ENCODE data around the gene SRSF8. TPM values are rescaled to one million over a fixed set of nuclear protein-coding genes. Genes with fewer than 3 reads are reported as not detected.

SRSF8 gene
- total RNA-seq, 1 experiment from 2014 or later = 5.7 TPM

- Histone ChIP-seq H3K36me3 (no peaks in the 10 kb centered on the region), H3K27ac (no peak overlapping the region), H3K9me3 (replicated peaks) (no peaks in the 10 kb centered on the region), H3K4me1 (replicated peaks) (no peaks in the 10 kb centered on the region), H3K27me3 (replicated peaks) (no peaks in the 10 kb centered on the region), H3K4me3 (no peak overlapping the region)
- no peak for DNase-seq (ENCODE audit: low read depth in 1 of 2, low spot score in 2 of 2)
Measured at GRCh38 chr11:95054356-95054755, 12.4 kb upstream of the SRSF8 start.

GRCh38 chr11:95055283-95055897, 11.3 kb upstream of the SRSF8 start:
- Histone ChIP-seq H3K4me3 (no peak overlapping the region), H3K36me3 (no peaks in the 10 kb centered on the region), H3K4me1 (replicated peaks) (no peaks in the 10 kb centered on the region), H3K9me3 (replicated peaks) (no peaks in the 10 kb centered on the region), H3K27me3 (replicated peaks) (no peaks in the 10 kb centered on the region), H3K27ac (no peak overlapping the region)
- no peak for DNase-seq (ENCODE audit: low read depth in 1 of 2, low spot score in 2 of 2)

- Histone ChIP-seq H3K36me3 (no peaks in the 10 kb centered on the region), H3K27me3 (replicated peaks) (no peaks in the 10 kb centered on the region), H3K4me1 (replicated peaks) (no peaks in the 10 kb centered on the region), H3K4me3 (no peak overlapping the region), H3K9me3 (replicated peaks) (no peaks in the 10 kb centered on the region), H3K27ac (no peak overlapping the region)
- DNase-seq (ENCODE audit: low read depth in 1 of 2, low spot score in 2 of 2) = no peak
Measured at GRCh38 chr11:95057959-95058358, 8.8 kb upstream of the SRSF8 start.

GRCh38 chr11:95058621-95059020, 8.1 kb upstream of the SRSF8 start:
- Histone ChIP-seq H3K27ac (no peak overlapping the region), H3K4me1 (replicated peaks) (no peaks in the 10 kb centered on the region), H3K9me3 (replicated peaks) (no peaks in the 10 kb centered on the region), H3K27me3 (replicated peaks) (no peaks in the 10 kb centered on the region), H3K36me3 (no peaks in the 10 kb centered on the region), H3K4me3 (no peak overlapping the region)
- DNase-seq (ENCODE audit: low read depth in 1 of 2, low spot score in 2 of 2) = no peak

DNA sequence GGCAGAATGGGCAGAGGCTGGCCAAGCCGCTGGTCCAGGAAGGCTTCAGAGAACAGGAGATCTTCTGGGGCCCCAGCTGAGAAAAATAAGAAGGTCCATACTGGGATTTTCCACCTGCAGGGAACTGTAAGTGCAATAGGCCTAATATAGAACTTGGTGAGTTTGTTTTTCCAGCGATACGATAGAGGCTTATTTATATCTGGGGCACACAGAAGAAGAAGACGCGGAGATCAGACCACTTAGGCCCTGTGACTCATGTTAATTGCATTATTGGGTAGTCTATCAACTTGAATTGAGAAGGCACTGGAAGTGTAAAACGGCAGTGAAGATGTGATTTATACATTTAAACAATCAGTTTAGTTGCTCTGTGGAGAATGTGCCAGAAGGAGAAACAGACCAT, 7.7 kb upstream of the SRSF8 start:
- H3K27ac ChIP-seq = no peak overlapping the region
- no peaks in the 10 kb centered on the region for H3K36me3 ChIP-seq
- no peak for DNase-seq (ENCODE audit: low read depth in 1 of 2, low spot score in 2 of 2)
- no peaks in the 10 kb centered on the region for H3K27me3 ChIP-seq (replicated peaks)
- H3K9me3 ChIP-seq (replicated peaks) = no peaks in the 10 kb centered on the region
- H3K4me3 ChIP-seq = no peak overlapping the region
- no peaks in the 10 kb centered on the region for H3K4me1 ChIP-seq (replicated peaks)

- no peak overlapping the region for H3K4me3 ChIP-seq
- H3K27me3 ChIP-seq (replicated peaks) = no peaks in the 10 kb centered on the region
- no peak overlapping the region for H3K27ac ChIP-seq
- H3K36me3 ChIP-seq = no peaks in the 10 kb centered on the region
- DNase-seq (ENCODE audit: low read depth in 1 of 2, low spot score in 2 of 2) = no peak
- no peaks in the 10 kb centered on the region for H3K4me1 ChIP-seq (replicated peaks)
- H3K9me3 ChIP-seq (replicated peaks) = no peaks in the 10 kb centered on the region
Measured at GRCh38 chr11:95065336-95065735, 1.4 kb upstream of the SRSF8 start.

- Histone ChIP-seq H3K36me3 (no peaks in the 10 kb centered on the region), H3K9me3 (replicated peaks) (no peaks in the 10 kb centered on the region), H3K4me3 (peak overlapping the region; percentile 57), H3K4me1 (replicated peaks) (no peaks in the 10 kb centered on the region), H3K27ac (no peak overlapping the region), H3K27me3 (replicated peaks) (no peaks in the 10 kb centered on the region)
- peak; percentile 54 to 62 for DNase-seq (ENCODE audit: low read depth in 1 of 2, low spot score in 2 of 2)
Measured at GRCh38 chr11:95067039-95067840, 521 bp downstream of the SRSF8 start.

DNA sequence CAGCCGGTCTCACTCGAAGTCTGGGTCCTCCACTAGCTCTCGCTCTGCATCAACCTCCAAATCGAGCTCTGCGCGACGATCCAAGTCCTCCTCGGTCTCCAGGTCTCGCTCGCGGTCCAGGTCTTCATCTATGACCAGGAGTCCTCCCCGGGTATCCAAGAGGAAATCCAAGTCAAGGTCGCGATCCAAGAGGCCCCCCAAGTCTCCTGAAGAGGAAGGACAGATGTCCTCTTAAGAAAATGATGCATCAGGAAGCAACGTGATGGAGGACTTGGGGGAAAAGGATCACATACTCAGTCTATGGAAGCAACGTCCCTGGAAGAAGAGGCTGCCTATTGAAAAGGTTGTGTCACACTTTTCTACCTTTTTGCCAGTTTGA, 1.1 kb downstream of the SRSF8 start:
- Histone ChIP-seq H3K9me3 (replicated peaks) (no peaks in the 10 kb centered on the region), H3K27me3 (replicated peaks) (no peaks in the 10 kb centered on the region), H3K4me3 (peak overlapping the region; percentile 57), H3K27ac (no peak overlapping the region), H3K36me3 (no peaks in the 10 kb centered on the region), H3K4me1 (replicated peaks) (no peaks in the 10 kb centered on the region)
- DNase-seq (ENCODE audit: low read depth in 1 of 2, low spot score in 2 of 2) = no peak

DNA sequence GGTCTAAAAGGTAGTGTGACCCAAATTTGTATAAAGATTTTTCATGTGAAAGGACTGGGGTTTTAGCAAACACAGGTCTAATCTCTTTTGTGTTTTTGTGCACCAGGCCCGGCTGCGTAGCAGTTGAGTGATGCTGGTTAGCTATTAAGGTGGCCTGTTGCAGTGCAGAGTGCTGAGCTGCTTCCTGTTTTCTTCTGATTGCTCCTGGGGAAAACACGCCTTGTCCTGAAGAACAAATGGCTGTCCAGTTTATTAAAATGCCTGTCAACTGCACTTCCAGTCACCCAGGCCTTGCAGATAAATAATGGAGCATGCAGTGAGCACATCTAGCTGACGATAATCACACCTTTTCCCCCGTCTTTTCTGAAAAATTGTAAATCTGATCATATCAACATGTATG, 1.8 kb downstream of the SRSF8 start:
- H3K27ac ChIP-seq = no peak overlapping the region
- H3K4me1 ChIP-seq (replicated peaks) = no peaks in the 10 kb centered on the region
- peak; percentile 36 to 60 for DNase-seq (ENCODE audit: low read depth in 1 of 2, low spot score in 2 of 2)
- no peaks in the 10 kb centered on the region for H3K36me3 ChIP-seq
- peak overlapping the region; percentile 57 for H3K4me3 ChIP-seq
- no peaks in the 10 kb centered on the region for H3K9me3 ChIP-seq (replicated peaks)
- no peaks in the 10 kb centered on the region for H3K27me3 ChIP-seq (replicated peaks)

GRCh38 chr11:95070471-95070870, 3.8 kb downstream of the SRSF8 start:
- H3K36me3 ChIP-seq = no peaks in the 10 kb centered on the region
- H3K9me3 ChIP-seq (replicated peaks) = no peaks in the 10 kb centered on the region
- no peak overlapping the region for H3K27ac ChIP-seq
- H3K4me1 ChIP-seq (replicated peaks) = no peaks in the 10 kb centered on the region
- no peaks in the 10 kb centered on the region for H3K27me3 ChIP-seq (replicated peaks)
- H3K4me3 ChIP-seq = no peak overlapping the region
- DNase-seq (ENCODE audit: low read depth in 1 of 2, low spot score in 2 of 2) = no peak

GRCh38 chr11:95072948-95073347, 6.2 kb downstream of the SRSF8 start:
- Histone ChIP-seq H3K4me3 (no peak overlapping the region), H3K36me3 (no peaks in the 10 kb centered on the region), H3K4me1 (replicated peaks) (no peaks in the 10 kb centered on the region), H3K27me3 (replicated peaks) (no peaks in the 10 kb centered on the region), H3K27ac (no peak overlapping the region), H3K9me3 (replicated peaks) (no peaks in the 10 kb centered on the region)
- no peak for DNase-seq (ENCODE audit: low read depth in 1 of 2, low spot score in 2 of 2)

DNA sequence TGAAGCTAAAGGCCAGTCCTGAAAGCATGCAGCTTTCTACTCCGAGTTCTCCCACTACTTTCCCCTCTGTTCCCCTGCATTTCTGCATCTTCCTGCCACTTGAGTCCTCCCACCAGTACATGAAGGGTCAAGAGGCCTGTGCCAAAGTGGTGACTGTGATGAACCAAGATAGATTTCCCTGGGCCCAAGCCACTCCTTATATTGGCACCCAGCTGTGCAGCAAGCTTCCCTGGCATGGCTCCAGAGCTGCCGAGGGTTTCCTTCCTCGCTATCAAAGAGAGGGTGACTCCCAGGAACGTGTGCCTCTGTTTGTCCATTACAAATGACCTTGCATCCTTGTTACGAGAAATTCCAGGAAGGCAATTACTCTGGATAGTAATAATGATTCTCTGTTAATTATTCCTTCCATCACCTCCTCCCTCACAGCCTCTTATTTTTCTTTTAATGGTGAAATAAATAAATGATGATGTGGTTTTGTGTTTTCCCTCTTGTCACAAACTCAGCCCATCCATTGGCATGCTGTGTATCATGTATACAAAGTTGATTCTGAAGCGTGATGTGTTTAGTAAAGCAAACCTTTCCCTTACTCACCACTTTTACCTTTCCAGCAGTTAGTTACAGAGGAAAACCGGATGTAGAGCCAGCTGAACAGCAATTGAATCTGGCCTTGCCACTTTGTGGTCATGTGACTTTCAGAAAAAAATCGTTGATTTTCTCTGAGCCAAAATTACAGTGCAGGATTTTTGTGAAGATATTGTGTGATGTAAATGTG, 8.3 kb downstream of the SRSF8 start:
- no peaks in the 10 kb centered on the region for H3K27me3 ChIP-seq (replicated peaks)
- H3K4me3 ChIP-seq = no peak overlapping the region
- H3K27ac ChIP-seq = no peak overlapping the region
- DNase-seq (ENCODE audit: low read depth in 1 of 2, low spot score in 2 of 2) = no peak
- no peaks in the 10 kb centered on the region for H3K9me3 ChIP-seq (replicated peaks)
- no peaks in the 10 kb centered on the region for H3K36me3 ChIP-seq
- H3K4me1 ChIP-seq (replicated peaks) = no peaks in the 10 kb centered on the region

- Histone ChIP-seq H3K27ac (no peak overlapping the region), H3K9me3 (replicated peaks) (no peaks in the 10 kb centered on the region), H3K36me3 (no peaks in the 10 kb centered on the region), H3K4me3 (no peak overlapping the region), H3K4me1 (replicated peaks) (no peaks in the 10 kb centered on the region), H3K27me3 (replicated peaks) (no peaks in the 10 kb centered on the region)
- no peak for DNase-seq (ENCODE audit: low read depth in 1 of 2, low spot score in 2 of 2)
Measured at GRCh38 chr11:95076416-95076815, 9.7 kb downstream of the SRSF8 start.

GRCh38 chr11:95076981-95077380, 10.3 kb downstream of the SRSF8 start:
- Histone ChIP-seq H3K36me3 (no peaks in the 10 kb centered on the region), H3K4me3 (no peak overlapping the region), H3K27ac (no peak overlapping the region), H3K9me3 (replicated peaks) (no peaks in the 10 kb centered on the region), H3K27me3 (replicated peaks) (no peaks in the 10 kb centered on the region), H3K4me1 (replicated peaks) (no peaks in the 10 kb centered on the region)
- no peak for DNase-seq (ENCODE audit: low read depth in 1 of 2, low spot score in 2 of 2)

Measured in SJSA1 (cell line).